Trophoblast cell (in vitro differentiated cells and primary cell): ENCODE data around the gene ICAM5.

ENCODE experiments used
- DNase-seq, 2 donors: peaks; one replicate each; pipeline ENCODE4 v3.0.0-alpha.2; 2016
- H2AFZ ChIP-seq: 2 replicates; pipeline ENCODE4 v1.6.1; 2013; ENCODE audit warnings: low read length, moderate library complexity, mild to moderate bottlenecking; ENCODE audit not compliant: insufficient read depth, poor library complexity
- H2AK5ac ChIP-seq: 2 replicates; pipeline ENCODE4 v1.6.1; 2013; ENCODE audit warnings: mild to moderate bottlenecking, low read length
- H2BK120ac ChIP-seq: 2 replicates; pipeline ENCODE4 v1.6.1; 2013; ENCODE audit warnings: low read length, mild to moderate bottlenecking, moderate library complexity; ENCODE audit not compliant: insufficient read depth, poor library complexity
- H2BK12ac ChIP-seq: 2 replicates; pipeline ENCODE4 v1.6.1; 2013; ENCODE audit warnings: mild to moderate bottlenecking, low read length, moderate library complexity
- H2BK5ac ChIP-seq: 2 replicates; pipeline ENCODE4 v1.6.1; 2013; ENCODE audit warnings: low read length, low read depth, moderate library complexity, mild to moderate bottlenecking; ENCODE audit not compliant: poor library complexity
- H3K14ac ChIP-seq: 2 replicates; pipeline ENCODE4 v1.6.1; 2013; ENCODE audit warnings: mild to moderate bottlenecking, low read length
- H3K18ac ChIP-seq: 2 replicates; pipeline ENCODE4 v1.6.1; 2013; ENCODE audit warnings: mild to moderate bottlenecking, low read length
- H3K23ac ChIP-seq: 2 replicates; pipeline ENCODE4 v1.6.1; 2013; ENCODE audit warnings: low read length
- H3K27ac ChIP-seq: 2 replicates; pipeline ENCODE4 v1.5.1; 2013; ENCODE audit warnings: low read depth, mild to moderate bottlenecking, inconsistent platforms, low read length, moderate library complexity
- H3K27me3 ChIP-seq: 2 replicates; pipeline ENCODE4 v1.6.1; 2013; ENCODE audit warnings: inconsistent platforms, mild to moderate bottlenecking, low read length, moderate library complexity; ENCODE audit not compliant: insufficient read depth
- H3K36me3 ChIP-seq, 2 experiments: 1 replicate in 1 of 2; 2 replicates in 1 of 2; pipeline ENCODE4 v1.6.1; 2013; ENCODE audit warnings: low read length in 2 of 2, mild to moderate bottlenecking in 2 of 2, moderate library complexity in 1 of 2; ENCODE audit not compliant: insufficient read depth in 2 of 2, control insufficient read depth in 1 of 2
- H3K4ac ChIP-seq: 2 replicates; pipeline ENCODE4 v1.6.1; 2013; ENCODE audit warnings: low read depth, mild to moderate bottlenecking, low read length, moderate library complexity
- H3K4me1 ChIP-seq, 2 experiments: 1 replicate in 1 of 2; 2 replicates in 1 of 2; pipeline ENCODE4 v1.6.1; 2013; ENCODE audit warnings: low read length in 2 of 2, mild to moderate bottlenecking in 2 of 2, moderate library complexity in 1 of 2; ENCODE audit not compliant: insufficient read depth in 2 of 2, control insufficient read depth in 1 of 2
- H3K4me2 ChIP-seq: 2 replicates; pipeline ENCODE4 v1.6.1; 2013; ENCODE audit warnings: inconsistent platforms, mild to moderate bottlenecking, low read length, moderate library complexity
- H3K4me3 ChIP-seq: 2 replicates; pipeline ENCODE4 v1.5.1; 2013; ENCODE audit warnings: mild to moderate bottlenecking, low read depth, low read length, inconsistent platforms
- H3K79me1 ChIP-seq: one replicate; pipeline ENCODE4 v1.6.1; 2013; ENCODE audit warnings: low read length
- H3K79me2 ChIP-seq: 2 replicates; pipeline ENCODE4 v1.6.1; 2013; ENCODE audit warnings: low read length, mild to moderate bottlenecking; ENCODE audit not compliant: control insufficient read depth, insufficient read depth, poor library complexity
- H3K9ac ChIP-seq: 2 replicates; pipeline ENCODE4 v1.6.1; 2013; ENCODE audit warnings: mild to moderate bottlenecking, low read length
- H3K9me3 ChIP-seq: 2 replicates; pipeline ENCODE4 v1.6.1; 2013; ENCODE audit warnings: low read depth, mild to moderate bottlenecking, control low read depth, inconsistent platforms, low read length; ENCODE audit not compliant: insufficient read depth
- H4K12ac ChIP-seq: 2 replicates; pipeline ENCODE4 v1.6.1; 2013; ENCODE audit warnings: low read depth, mild to moderate bottlenecking, low read length, moderate library complexity
- H4K8ac ChIP-seq: 2 replicates; pipeline ENCODE4 v1.6.1; 2013; ENCODE audit warnings: low read depth, mild to moderate bottlenecking, low read length, moderate library complexity
- H4K91ac ChIP-seq: one replicate; pipeline ENCODE4 v1.6.1; 2013; ENCODE audit warnings: low read depth, mild to moderate bottlenecking, low read length, moderate library complexity
- WGBS: extraction: QIAGEN DNeasy Blood & Tissue Kit; methylation state at CpG from one replicate; pipeline ENCODE4 v1.1.7; 2013; ENCODE audit warnings: missing lambda C conversion rate; ENCODE audit not compliant: insufficient read length, insufficient coverage; ENCODE audit errors: extremely low coverage; 5-methylcytosine and 5-hydroxymethylcytosine counted together

The ICAM5 gene

GRCh38 chr19:10270616-10271394 lies 18.9 kb upstream of the ICAM5 start, which contains the start of gene ICAM1:
Gene ICAM1, plus strand, starts transcription at chr19:10271120. Its CDS starts 40 bp downstream, at chr19:10271160.
- no peaks in the 10 kb centered on the region for H3K27me3 ChIP-seq
- peak within 1 kb of the TSS; percentile 2 for H2BK120ac ChIP-seq
- no peak within 1 kb of the TSS for H3K4me3 ChIP-seq
- no peak within 1 kb of the TSS for H2BK5ac ChIP-seq
- peak within 1 kb of the TSS; percentile 79 for H2AFZ ChIP-seq
- H3K9ac ChIP-seq, result no peak within 1 kb of the TSS
- no peaks in the 10 kb centered on the region for H3K79me2 ChIP-seq
- peaks cover 13 to 14% of the 10 kb centered on the region in 2 experiments for H3K4me1 ChIP-seq
- peak; percentile 91 to 97 for DNase-seq
- peak within 1 kb of the TSS; percentile 72 for H4K12ac ChIP-seq
- peak within 1 kb of the TSS; percentile 84 for H4K8ac ChIP-seq
- H3K18ac ChIP-seq, result no peak within 1 kb of the TSS
- peaks cover 2% of the 10 kb centered on the region for H3K79me1 ChIP-seq
- peak within 1 kb of the TSS; percentile 37 for H3K14ac ChIP-seq
- peak within 1 kb of the TSS; percentile 57 for H4K91ac ChIP-seq
- H2AK5ac ChIP-seq, result no peak within 1 kb of the TSS
- no peak within 1 kb of the TSS for H3K4ac ChIP-seq
- no peak within 1 kb of the TSS for H3K27ac ChIP-seq
- peak within 1 kb of the TSS; percentile 59 for H3K4me2 ChIP-seq
- no peaks in the 10 kb centered on the region for H3K9me3 ChIP-seq
- no peaks in the 10 kb centered on the region for H3K36me3 ChIP-seq
- no peak within 1 kb of the TSS for H3K23ac ChIP-seq
- no peak within 1 kb of the TSS for H2BK12ac ChIP-seq
- WGBS, result no CpG with 5 or more reads among the region's 51 CpGs

- H4K8ac ChIP-seq, result no peak overlapping the region
- H3K36me3 ChIP-seq, result no peaks in the 10 kb centered on the region
- no peak overlapping the region for H4K12ac ChIP-seq
- no peaks in the 10 kb centered on the region for H3K9me3 ChIP-seq
- H3K4me3 ChIP-seq, result no peak overlapping the region
- no peaks in the 10 kb centered on the region for H3K79me2 ChIP-seq
- no peak overlapping the region for H2BK5ac ChIP-seq
- peak; percentile 31 to 33 for DNase-seq
- H3K14ac ChIP-seq, result no peak overlapping the region
- no peak overlapping the region for H3K4me2 ChIP-seq
- no peak overlapping the region for H3K18ac ChIP-seq
- H3K27me3 ChIP-seq, result no peaks in the 10 kb centered on the region
- no peak overlapping the region for H3K4ac ChIP-seq
- H2BK120ac ChIP-seq, result no peak overlapping the region
- H3K23ac ChIP-seq, result no peak overlapping the region
- no peak overlapping the region for H3K9ac ChIP-seq
- H3K79me1 ChIP-seq, result peaks cover 2% of the 10 kb centered on the region
- H2AK5ac ChIP-seq, result no peak overlapping the region
- no CpG with 5 or more reads among the region's 12 CpGs for whole genome bisulfite sequencing
- H4K91ac ChIP-seq, result no peak overlapping the region
- no peak overlapping the region for H3K27ac ChIP-seq
- H2AFZ ChIP-seq, result no peak overlapping the region
- H2BK12ac ChIP-seq, result no peak overlapping the region
- peaks cover 13 to 14% of the 10 kb centered on the region in 2 experiments for H3K4me1 ChIP-seq
Measured at GRCh38 chr19:10271543-10272086, 18.1 kb upstream of the ICAM5 start.

- H3K4me1 ChIP-seq, result peaks cover 13 to 14% of the 10 kb centered on the region in 2 experiments
- WGBS, result no CpG with 5 or more reads among the region's 10 CpGs
Measured at GRCh38 chr19:10274589-10274988, 15.2 kb upstream of the ICAM5 start.

GRCh38 chr19:10277795-10278589 lies 11.8 kb upstream of the ICAM5 start:
- Histone ChIP-seq H2BK12ac (no peak overlapping the region), H3K36me3 (no peaks in the 10 kb centered on the region), H4K8ac (no peak overlapping the region), H3K27me3 (no peaks in the 10 kb centered on the region), H4K91ac (no peak overlapping the region), H3K14ac (no peak overlapping the region), H2BK5ac (no peak overlapping the region), H3K9ac (no peak overlapping the region), H3K18ac (no peak overlapping the region), H3K79me2 (no peaks in the 10 kb centered on the region), H3K79me1 (no peaks in the 10 kb centered on the region), H3K4me2 (no peak overlapping the region), H3K23ac (no peak overlapping the region), H2BK120ac (no peak overlapping the region), H3K27ac (no peak overlapping the region), H3K4ac (no peak overlapping the region), H2AK5ac (no peak overlapping the region), H4K12ac (no peak overlapping the region), H3K4me1 (no peaks in the 10 kb centered on the region), H2AFZ (no peak overlapping the region), H3K9me3 (no peaks in the 10 kb centered on the region), H3K4me3 (no peak overlapping the region)
- no peak for DNase-seq
- no CpG with 5 or more reads among the region's 9 CpGs for WGBS

More at GRCh38 chr19:10274589-10274988, 15.2 kb upstream of the ICAM5 start:
- no peak overlapping the region for H2BK12ac ChIP-seq
- no peak overlapping the region for H4K12ac ChIP-seq
- no peak overlapping the region for H2AFZ ChIP-seq
- no peak overlapping the region for H3K18ac ChIP-seq
- no peaks in the 10 kb centered on the region for H3K79me2 ChIP-seq
- no peak overlapping the region for H2AK5ac ChIP-seq
- H2BK120ac ChIP-seq, result no peak overlapping the region
- H3K27me3 ChIP-seq, result no peaks in the 10 kb centered on the region
- no peak overlapping the region for H3K4me3 ChIP-seq
- no peak overlapping the region for H4K91ac ChIP-seq
- no peak overlapping the region for H3K4me2 ChIP-seq
- no peaks in the 10 kb centered on the region for H3K9me3 ChIP-seq
- no peak overlapping the region for H3K27ac ChIP-seq
- no peaks in the 10 kb centered on the region for H3K36me3 ChIP-seq
- no peak overlapping the region for H4K8ac ChIP-seq
- no peak for DNase-seq
- peaks cover 2% of the 10 kb centered on the region for H3K79me1 ChIP-seq
- H3K23ac ChIP-seq, result no peak overlapping the region
- H3K14ac ChIP-seq, result no peak overlapping the region
- H2BK5ac ChIP-seq, result no peak overlapping the region
- H3K9ac ChIP-seq, result no peak overlapping the region
- H3K4ac ChIP-seq, result no peak overlapping the region
